ENCODE measurements around the gene EDN1. TPM values are rescaled to one million over a fixed set of nuclear protein-coding genes. Genes with fewer than 3 reads are reported as not detected.
"Not testable (repeated sequence)": the region's sequence is repeated elsewhere in the genome, so short reads cannot be mapped to it uniquely, and the experiment has no call there.

Gene EDN1
- total RNA-seq, 4 donors from 2014 or later = 1.0 to 5.4 (median 3.0) TPM

- intact Hi-C loops (cut with DNase I) = no loop called here
- no peak for DNase-seq
- no peak overlapping the region for H3K27ac ChIP-seq
- no peak overlapping the region for H3K4me3 ChIP-seq (replicated peaks in 1 of 3)
- H3K4me1 ChIP-seq = no peaks in the 10 kb centered on the region
- TF ChIP-seq CTCF (IDR thresholded peaks at IDR 0.05) = no peak
- TF ChIP-seq POLR2A (IDR thresholded peaks at IDR 0.05) = no peak
- WGBS, 2 donors = 74 to 75% methylated on average over 8 of the region's 8 CpGs
- no peaks in the 10 kb centered on the region for H3K9me3 ChIP-seq
- no peaks in the 10 kb centered on the region for H3K36me3 ChIP-seq
- H3K27me3 ChIP-seq = no peaks in the 10 kb centered on the region
Observed at GRCh38 chr6:12331951-12332749, 42.0 kb downstream of the EDN1 start.

GRCh38 chr6:12332750-12333079, 42.6 kb downstream of the EDN1 start:
- H3K4me3 ChIP-seq (replicated peaks in 1 of 3); DNase-seq; intact Hi-C loops (cut with DNase I); H3K27me3 ChIP-seq; H3K4me1 ChIP-seq; H3K36me3 ChIP-seq; H3K9me3 ChIP-seq; H3K27ac ChIP-seq: not testable (repeated sequence)
- 91 to 94% methylated on average over 5 of the region's 5 CpGs for WGBS, 2 donors

- H3K36me3 ChIP-seq = no peaks in the 10 kb centered on the region
- no peak overlapping the region for H3K27ac ChIP-seq
- 88 to 96% methylated on average over 1 of the region's 1 CpG for WGBS, 2 donors
- intact Hi-C loops (cut with DNase I) = no loop called here
- H3K4me3 ChIP-seq (replicated peaks in 1 of 3) = no peak overlapping the region
- no peaks in the 10 kb centered on the region for H3K9me3 ChIP-seq
- no peaks in the 10 kb centered on the region for H3K4me1 ChIP-seq
- DNase-seq = no peak
- TF ChIP-seq CTCF (IDR thresholded peaks at IDR 0.05) (no peak), POLR2A (IDR thresholded peaks at IDR 0.05) (no peak)
- no peaks in the 10 kb centered on the region for H3K27me3 ChIP-seq
Observed at GRCh38 chr6:12333128-12333527, 43.0 kb downstream of the EDN1 start.

GRCh38 chr6:12334526-12335130, 44.5 kb downstream of the EDN1 start:
- H3K27ac ChIP-seq = no peak overlapping the region
- 82 to 86% methylated on average over 4 of the region's 4 CpGs for WGBS, 2 donors
- no peak overlapping the region for H3K4me3 ChIP-seq (replicated peaks in 1 of 3)
- no peak for DNase-seq
- H3K4me1 ChIP-seq = no peaks in the 10 kb centered on the region
- TF ChIP-seq CTCF (IDR thresholded peaks at IDR 0.05) = no peak
- TF ChIP-seq POLR2A (IDR thresholded peaks at IDR 0.05) = no peak
- H3K27me3 ChIP-seq = no peaks in the 10 kb centered on the region
- no peaks in the 10 kb centered on the region for H3K9me3 ChIP-seq
- intact Hi-C loops (cut with DNase I) = no loop called here
- no peaks in the 10 kb centered on the region for H3K36me3 ChIP-seq

- Histone ChIP-seq H3K27ac (no peak overlapping the region), H3K4me1 (no peaks in the 10 kb centered on the region), H3K36me3 (no peaks in the 10 kb centered on the region), H3K27me3 (no peaks in the 10 kb centered on the region), H3K9me3 (no peaks in the 10 kb centered on the region), H3K4me3 (replicated peaks in 1 of 3) (no peak overlapping the region)
- intact Hi-C loops (cut with DNase I) = no loop called here
- no peak for DNase-seq
- WGBS, 2 donors = 84 to 90% methylated on average over 1 of the region's 1 CpG
- no peak for TF ChIP-seq POLR2A (IDR thresholded peaks at IDR 0.05)
- TF ChIP-seq CTCF (IDR thresholded peaks at IDR 0.05) = no peak
Observed at GRCh38 chr6:12335131-12335527, 45.0 kb downstream of the EDN1 start.
